Muscle of back (tissue), 11 donors: ENCODE measurements around the gene SLC6A17. TPM values are rescaled to one million over a fixed set of nuclear protein-coding genes. Genes with fewer than 3 reads are reported as not detected.

Experiments used
- DNase-seq, 3 donors: peaks; one replicate each; pipeline versions ENCODE4 v3.0.0 to v3.0.0-alpha.2; 2013
- polyA plus RNA-seq, 10 donors: library from polyadenylated mRNA; unstranded; fragments of 120-200 nt; gene quantifications; one replicate each; pipeline ENCODE4 v1.2.1, GENCODE V29; 2013; ENCODE audit not compliant: insufficient read length in 10 of 10

Gene SLC6A17
- polyA plus RNA-seq, 10 donors, result 0.29 to 1.7 (median 0.41) TPM

DNA sequence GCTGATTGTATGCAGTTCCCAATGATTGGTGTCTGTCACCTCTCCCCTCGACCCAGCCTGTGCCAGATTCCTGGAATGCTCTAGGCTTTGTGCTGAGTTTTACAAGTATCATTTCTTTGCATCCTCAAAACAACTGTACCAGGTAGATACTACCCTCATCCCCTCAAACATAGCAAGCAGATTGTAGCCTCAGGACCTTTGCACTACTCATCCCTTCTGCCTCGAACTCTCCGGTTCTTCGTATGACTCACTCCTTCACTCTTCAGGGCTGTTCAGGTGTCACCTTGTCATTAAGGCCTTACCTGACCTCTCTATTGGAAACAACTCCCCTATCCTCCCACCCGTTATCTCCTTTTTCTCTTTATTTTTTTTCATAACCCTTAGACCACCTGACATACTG is 67.8 kb downstream of the SLC6A17 start:
- DNase-seq, result no peak

DNA sequence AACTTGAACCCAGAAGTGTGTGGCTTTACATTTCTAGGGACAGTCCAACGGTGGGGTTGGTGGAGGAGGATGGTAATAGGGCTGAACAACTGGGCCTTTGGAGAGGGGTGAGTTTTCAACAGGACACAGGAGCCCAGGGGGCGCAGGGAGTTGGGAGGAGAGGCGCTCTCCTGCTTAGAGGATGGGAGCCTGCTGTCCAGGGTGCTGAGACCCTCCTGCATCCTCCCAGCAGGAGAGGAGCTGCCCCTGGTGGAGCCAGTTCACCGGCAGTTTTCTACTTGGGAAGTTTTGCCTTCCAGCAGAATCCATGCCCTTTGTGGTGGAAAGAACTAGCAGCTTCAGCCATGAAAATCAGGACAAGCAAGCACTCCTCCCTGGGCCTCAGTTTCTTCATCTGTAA is 68.4 kb downstream of the SLC6A17 start:
- no peak for DNase-seq

DNA sequence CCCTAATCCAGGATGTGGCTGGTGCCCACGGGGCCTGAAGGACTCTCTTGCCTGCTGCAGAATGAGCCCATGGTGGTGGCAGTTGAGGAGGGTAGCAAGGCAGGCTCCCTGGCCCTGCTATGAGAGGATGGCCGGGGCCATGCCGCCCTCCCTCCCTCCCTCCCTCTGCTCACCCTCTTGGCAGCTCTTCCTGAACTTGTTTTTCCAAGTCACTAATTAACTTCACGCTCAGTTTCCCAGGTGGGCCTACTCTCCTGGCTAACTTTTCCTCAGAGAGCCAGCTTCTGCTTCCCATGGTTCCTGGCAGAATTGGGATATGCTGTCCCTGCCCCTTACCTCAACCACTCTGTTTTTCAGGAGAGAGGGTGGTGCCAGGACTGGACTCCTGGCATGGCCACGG is 70.0 kb downstream of the SLC6A17 start:
- no peak for DNase-seq

DNA sequence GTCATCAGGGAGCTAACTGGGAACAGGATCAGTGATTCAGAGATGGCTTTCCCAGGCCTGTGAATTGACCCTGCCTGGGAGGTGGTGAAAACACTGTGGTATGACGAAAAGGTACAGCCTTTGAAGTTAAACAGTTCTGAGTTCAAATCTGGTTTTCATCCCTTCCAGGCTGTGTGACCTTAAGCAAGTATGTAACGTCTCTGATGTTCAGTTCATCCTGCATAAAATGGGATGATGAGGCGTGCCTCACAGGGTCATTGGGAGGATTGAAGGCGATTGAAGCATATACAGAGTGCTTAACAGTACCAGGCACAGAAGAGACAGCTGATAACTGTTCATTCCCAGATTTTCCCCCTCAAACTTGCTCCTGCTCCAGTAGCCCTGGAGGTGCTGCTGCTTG is 70.8 kb downstream of the SLC6A17 start:
- no peak for DNase-seq

DNA sequence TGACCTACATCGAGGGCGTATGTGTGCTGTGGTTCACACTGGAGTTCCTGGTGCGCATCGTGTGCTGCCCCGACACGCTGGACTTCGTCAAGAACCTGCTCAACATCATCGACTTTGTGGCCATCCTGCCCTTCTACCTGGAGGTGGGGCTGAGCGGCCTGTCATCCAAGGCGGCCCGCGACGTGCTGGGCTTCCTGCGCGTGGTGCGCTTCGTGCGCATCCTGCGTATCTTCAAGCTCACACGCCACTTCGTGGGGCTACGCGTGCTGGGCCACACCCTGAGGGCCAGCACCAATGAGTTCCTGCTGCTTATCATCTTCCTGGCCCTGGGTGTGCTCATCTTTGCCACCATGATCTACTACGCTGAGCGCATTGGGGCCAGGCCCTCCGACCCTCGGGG is 72.8 kb downstream of the SLC6A17 start:
- no peak for DNase-seq

DNA sequence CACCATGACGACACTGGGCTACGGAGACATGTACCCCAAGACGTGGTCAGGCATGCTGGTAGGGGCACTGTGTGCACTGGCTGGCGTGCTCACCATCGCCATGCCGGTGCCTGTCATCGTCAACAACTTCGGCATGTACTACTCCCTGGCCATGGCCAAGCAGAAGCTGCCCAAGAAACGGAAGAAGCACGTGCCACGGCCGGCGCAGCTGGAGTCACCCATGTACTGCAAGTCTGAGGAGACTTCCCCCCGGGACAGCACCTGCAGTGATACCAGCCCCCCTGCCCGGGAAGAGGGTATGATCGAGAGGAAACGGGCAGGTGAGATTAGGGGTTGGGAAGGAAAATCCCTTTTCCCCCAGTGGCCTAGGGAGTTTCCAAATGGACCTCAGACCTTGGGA is 73.3 kb downstream of the SLC6A17 start:
- DNase-seq, result no peak

DNA sequence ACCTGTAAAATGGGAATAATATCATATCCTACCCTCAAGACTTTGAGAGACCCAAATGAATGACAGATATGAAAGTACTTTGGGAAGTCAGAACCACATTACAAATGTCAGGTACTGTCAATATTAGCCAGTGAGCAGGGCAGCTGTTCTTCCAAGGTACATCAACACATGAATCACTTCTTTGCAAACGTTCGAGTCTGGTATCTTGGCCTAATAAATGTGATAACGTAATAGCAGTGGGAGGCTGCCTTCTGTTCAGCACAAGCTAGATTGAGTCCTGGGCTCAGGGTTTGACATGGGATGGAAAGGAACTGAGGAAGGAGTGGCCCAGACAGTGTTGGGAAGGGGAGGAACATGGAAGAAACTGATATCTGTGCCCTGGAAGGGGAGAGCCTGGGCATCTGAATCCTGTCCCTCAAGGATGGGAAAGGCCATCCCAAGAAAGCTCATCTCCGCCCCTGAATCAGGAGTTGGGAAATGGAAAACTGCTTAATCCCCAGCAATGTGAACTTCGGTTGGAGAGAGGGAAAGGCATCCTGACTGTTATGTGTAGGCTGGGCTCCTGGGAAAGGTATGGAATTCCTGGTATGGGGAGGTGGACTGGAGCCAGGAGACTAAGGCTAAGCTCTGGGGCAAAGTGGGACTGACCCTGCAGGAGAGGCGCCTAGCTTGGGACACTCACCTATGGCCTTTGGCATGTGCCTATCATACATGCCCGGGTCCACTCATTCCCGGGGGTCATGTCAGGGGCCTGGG is 74.1 kb downstream of the SLC6A17 start:
- DNase-seq, result no peak

DNA sequence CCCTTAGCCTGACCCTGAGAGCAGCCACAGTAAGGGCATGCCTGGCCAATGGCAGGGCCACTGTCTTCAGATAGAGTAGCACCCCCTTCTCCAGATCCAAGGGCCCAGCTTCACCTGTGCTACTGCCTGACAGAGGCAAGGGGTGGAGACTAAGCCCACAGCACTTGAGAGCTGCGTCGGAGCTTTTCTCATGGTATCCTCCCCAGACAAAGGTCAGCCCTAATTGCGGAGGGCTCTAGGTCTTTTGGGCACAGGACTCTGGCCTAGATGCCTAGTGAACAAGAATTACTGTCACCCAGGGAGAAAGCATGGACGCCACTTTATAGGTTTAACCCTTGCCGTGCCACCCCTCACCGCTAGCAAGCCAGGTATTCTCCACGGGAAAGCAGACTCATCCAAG is 74.9 kb downstream of the SLC6A17 start:
- DNase-seq, result no peak

DNA sequence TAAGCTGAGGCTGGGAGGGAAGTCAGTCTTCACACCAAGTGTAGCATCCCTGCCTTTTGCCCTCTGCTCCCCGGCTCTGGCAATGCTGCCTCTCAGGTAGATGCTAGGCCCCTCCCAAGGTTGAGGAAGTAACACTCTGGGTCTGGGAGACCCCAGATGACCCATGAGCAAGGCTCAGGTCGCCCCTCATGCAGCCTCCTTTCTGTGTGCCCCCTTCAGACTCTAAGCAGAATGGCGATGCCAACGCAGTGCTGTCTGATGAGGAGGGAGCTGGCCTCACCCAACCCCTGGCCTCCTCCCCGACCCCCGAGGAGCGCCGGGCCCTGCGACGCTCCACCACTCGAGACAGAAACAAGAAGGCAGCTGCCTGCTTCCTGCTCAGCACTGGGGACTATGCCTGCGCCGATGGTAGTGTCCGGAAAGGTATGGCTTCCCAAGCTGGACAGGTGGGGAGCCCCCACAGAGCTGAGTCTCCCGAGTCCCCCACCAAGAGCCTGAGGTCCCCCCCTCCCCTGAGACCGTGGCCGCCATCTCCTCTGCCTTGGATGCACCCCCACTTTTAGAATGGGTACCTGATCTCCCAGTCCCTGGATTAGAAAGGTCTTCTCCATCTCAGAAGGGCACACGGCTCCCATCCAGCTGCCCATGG is 75.6 kb downstream of the SLC6A17 start:
- no peak for DNase-seq

DNA sequence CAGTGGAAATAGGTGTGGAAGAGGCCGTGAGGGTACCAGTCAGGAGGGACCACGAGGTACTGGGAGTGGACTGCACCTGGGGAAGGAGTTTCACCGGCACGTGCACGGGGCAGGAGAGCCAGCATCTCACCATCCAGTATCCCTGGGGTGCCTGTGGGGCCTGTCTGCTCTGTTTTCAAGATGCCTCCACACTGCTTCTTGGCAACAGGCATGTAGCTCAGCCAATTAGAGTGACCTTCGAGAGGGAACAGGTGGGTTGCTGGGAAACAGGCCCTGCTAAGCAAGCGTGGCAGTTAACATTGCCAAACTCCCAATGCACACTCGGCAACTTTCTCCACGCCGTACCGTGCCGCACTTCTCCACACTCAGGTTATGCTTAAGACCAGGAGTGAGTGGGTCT is 77.5 kb downstream of the SLC6A17 start:
- DNase-seq, result peak in 2 of 3 donors; percentile 39 to 40

DNA sequence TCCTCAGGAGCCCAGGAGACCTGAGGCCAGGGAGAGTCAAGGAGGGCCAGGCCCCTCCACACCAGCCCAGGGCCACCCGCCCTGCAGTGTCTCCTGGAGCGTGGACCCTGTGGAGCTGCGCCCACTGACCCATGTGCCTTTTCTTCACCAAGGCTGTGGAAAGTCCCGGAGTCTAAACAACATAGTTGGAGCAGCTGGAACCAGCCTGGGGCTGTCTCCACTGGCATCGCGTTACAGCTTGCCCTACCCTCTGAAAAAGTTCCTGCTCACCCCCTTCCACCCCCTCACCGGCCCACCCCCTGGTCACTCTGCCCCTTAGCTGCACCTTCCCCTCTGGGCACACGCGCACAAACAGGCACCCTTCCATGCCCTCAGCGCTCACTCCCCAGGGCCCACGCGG is 78.1 kb downstream of the SLC6A17 start:
- no peak for DNase-seq

DNA sequence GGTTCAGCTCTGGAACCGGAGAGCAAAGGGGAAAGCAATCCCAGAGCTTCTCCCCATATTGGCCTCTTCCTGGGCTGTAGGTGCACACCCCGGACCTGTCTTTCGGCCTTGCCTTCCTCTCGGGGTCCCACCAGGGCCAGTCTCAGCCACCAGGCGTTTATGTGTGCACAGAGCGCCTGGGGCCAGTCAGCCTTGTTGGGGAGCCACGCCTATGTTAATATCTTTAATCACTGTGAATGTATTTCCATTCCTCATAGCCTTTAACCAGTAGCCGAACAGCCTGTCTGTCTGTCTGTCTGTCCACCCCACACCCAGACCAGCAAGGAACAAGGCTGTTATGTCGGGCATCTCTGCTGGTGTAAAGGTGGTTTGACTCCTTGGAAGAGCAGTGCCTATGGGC is 78.6 kb downstream of the SLC6A17 start:
- no peak for DNase-seq

DNA sequence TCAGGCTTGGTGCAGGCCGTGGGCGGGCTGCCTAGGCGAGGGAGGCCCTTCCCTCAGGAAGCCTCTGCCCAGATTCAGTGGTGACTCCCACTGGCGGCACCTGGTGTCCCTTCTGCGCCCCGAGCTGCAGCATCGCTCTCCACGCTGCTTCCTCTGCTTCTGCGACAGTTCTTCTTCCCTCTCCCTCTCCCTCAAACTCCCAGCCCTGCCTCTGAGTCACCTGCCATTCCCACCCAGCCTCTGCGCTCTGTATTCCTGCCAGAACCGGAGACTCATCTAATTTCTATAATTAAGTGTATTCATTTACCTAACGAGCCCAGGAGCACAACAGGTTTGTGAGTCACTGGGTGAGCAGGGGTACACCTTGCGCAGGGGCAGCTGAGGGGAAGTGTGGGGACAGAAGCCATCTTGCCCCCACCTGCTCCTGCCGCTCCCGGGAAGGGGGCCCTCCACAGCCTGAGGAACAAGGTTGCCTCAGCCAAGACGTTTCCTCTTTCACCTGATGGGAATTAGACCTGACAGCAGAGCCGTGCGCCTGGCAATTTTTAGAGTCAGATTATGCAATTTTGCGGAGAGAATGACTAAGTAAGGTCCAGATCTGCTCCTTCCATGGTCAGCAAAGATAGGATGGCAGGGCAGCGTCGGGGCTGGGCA is 79.2 kb downstream of the SLC6A17 start:
- no peak for DNase-seq

DNA sequence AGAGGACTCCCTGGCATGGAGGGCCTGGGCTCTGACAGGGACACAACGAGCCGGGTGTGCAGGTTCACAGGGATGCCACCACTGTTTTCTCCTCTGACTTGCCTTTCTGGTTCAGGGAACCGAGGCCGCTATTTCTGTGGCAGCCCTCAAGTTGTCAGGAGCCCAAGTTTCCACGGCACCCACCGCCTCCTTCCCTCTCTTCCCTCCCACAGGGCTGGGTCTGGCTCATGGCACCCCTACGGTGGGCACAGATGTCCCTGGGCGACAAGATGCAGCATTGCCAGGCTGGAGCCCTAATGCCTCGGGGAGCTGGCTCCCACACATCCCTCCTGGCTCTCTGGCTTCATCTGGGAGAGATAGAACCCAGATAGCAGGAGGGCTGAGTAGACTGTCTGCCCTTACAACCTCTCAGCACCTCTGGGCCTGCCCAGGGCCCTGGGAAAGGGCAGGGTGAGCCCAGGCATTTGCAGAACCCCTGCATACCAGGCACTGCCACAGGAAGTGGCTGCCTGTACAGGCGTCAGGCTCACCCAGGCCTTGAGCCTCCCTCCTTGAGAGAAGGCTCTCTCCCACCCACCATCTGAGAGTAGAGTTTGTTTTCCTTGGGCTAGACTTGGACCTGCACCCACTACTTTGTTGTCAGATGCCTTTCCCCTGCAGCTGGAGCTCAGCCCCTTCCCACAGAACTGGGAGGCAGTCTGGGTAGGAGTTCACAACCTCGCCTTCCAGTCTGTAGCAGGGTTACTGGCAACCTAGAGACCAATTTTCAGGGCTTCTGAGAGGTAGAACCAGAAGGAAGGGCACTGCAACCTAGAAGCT is 80.3 kb downstream of the SLC6A17 start:
- no peak for DNase-seq

DNA sequence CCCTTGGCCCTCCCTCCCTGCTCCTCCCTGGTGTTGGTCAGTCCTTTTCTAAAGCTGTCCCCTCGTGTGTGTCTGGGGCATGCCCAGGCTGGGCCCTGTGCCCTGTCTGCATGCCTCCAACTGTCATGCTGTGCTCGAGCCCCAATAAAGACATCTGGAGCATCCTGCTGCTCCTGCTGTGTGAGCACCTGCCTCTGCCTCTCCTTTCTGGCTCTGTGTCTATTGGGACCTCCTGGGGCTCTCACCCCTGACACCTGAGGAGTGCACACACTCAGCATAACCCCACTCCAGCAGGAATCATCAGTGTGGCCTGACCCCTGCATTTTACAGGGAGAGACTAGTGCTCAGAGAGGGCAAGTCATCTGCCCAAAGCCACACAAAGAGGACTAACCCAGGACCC is 83.6 kb downstream of the SLC6A17 start:
- no peak for DNase-seq

DNA sequence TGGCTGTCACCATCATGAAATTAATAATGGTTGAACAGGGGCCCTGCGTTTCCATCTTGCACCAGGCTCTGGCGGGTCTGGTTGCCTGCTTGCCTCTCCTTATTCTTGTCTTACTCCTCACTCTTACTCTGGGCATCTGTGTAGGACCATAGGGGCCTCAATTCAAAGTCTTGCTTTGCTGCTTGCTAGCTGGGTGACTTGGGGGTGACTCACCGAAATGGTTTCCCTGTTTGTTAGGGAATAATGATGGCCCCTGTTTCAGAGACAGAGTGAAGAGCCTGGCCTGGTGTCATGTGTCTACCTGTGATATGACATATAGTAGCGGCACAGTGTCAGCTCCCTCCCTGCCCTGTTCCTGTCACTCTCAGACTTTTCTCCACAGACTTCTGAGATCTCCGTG is 84.4 kb downstream of the SLC6A17 start:
- DNase-seq, result no peak

DNA sequence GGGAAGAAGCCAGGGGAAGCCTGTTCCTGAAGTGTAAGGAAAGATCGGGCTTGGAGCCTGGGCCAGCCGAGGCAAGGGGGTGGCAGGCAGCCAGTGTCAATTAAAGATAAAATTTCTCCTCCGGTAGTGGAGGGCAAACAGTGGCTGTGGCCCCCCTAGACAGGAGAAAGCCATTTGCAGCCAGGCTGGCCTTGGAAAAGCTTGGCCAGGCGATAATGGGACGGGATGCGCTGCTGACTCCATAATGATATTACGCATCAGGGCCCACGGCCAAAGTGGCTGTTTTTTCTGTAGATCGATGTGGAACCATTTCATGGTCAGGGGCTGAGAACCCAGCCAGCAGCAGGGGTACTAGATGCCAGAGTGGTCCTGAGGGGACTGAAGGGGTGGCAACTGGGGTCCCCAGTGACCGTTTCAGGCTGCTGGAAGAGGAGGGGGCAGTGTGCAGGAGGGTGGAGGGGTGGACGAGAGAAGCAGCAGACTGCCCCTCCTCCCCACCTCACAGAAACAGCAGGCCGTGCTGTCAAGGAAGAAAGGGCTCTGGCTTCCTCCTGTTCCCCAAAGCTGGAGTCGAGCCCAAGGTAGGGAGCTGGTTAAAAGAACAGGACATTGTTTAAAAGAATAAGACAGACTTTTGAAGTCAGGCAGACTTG is 85.0 kb downstream of the SLC6A17 start:
- DNase-seq, result peak in 1 of 3 donors; percentile 44

DNA sequence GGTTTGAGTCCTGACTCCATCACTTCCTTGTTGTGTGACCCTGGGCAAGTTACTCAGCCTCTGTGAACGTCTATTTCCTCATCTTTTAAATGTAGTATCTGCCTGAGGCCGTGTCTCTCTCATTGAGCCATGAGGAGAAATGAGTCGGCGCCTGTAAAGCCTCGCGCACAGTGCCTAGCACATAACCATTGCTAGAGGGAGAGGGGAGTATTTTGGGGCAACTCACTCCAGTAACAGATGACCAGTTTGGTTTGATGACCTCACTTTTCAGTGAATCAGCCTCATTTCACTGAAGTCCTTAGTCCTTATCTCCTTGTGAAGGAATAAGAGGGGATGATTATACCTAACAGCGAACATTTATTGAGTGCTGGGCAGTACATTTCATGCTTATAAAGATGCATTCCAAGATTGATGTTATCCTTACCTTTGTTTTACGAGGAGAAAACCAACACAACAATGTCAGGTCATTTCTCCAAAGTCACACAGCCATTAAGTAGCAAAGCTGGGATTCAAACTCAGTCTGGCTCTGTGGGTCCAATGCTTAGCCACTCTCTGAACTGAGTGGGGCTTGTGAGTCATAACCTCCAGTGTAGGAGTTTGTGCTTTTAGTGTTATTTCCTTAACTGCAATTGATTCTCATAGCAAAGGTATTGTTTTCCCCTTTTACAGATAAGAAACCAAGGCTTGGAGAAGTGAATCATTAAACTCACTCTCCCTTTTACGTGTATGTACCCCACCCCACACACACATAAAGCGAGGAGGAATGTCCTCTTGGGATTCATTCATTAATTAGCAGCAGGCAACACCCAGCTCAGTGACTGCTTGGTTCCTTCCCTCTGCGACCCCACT is 85.8 kb downstream of the SLC6A17 start:
- peak in 1 of 3 donors; percentile 31 for DNase-seq

DNA sequence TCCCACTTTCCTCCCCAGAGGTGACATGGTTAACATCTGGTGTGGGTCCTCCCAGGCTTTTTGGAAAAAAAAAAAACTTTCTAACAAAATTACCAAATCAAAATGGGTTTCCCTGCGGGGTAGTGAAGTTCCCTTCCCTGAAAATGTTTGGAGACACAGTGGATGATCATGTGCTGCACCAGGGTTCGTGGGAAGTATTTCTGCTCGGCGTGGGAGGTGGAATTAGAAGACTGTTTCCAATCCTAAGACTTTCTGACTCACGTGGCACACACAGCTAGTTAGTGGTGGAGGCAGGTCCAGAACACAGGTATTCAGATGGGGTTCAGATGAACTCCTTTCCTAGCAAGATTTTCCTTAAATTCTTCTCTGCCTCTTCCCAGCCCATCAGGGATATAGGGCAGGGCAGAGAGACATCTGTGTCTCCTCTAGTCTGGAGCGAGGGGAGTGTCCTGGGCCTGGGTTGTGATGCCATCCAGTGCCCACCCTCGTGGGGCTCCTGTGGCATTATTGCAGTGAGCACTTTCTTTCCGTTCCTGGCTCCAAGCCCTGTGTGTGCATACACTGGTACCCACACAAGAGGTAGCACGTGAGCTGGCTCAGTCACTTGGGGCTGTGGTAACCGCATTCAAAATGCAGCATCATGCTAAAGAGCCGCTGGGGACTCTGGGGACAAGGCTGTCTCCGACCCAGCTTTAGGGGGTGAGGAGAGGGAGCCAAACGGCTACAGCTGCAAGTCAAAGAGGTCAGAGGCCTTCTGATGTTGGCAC is 87.3 kb downstream of the SLC6A17 start:
- no peak for DNase-seq
